HG03196 (cell line): ENCODE results near the gene COPS7B.

ENCODE experiments used
- ATAC-seq: cut with Tn5 transposase; IDR thresholded peaks from one replicate; pipeline ENCODE4 v1.9.1; 2021; ENCODE audit not compliant: unreplicated experiment

Gene COPS7B

DNA sequence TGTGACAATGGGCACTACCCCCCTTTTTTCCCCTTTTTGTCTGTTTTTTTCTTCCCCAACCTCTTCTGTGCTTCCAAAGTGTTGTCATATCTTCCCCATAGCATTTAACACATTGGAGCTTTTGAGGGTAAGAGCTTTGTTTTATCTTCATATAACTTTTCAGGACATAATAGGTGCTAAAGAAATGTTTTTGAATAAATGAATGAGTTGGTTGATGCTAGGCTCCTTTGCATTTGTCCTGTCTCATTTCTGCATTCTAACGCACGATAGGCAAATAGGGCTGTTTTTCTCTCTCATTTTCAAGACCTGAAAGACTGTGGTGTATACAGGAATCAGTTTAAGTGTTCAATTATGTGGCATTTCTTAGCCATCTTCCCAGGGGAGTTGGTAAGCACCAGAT lies 832 bp upstream of the COPS7B start:
- no peak for ATAC-seq

DNA sequence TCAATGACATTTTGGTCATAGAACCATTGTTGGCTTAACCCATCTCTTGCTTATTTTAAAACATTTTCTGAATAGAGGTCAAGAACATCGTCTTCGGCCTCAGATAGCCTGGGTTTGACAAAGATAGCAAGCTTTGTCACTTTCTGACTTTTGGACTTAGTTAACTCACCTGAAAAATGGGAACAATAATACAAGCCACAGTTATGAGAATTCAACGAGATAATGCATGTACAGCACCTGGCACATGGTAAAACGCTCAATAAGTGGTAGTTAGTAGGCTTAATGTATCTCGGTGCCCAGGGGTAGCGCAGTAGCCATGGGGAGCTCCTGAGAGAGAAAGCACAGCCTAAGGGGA lies 446 bp upstream of the COPS7B start:
- ATAC-seq = no peak

GRCh38 chr2:231786917-231787292 lies 660 bp downstream of the COPS7B start:
- ATAC-seq = no peak

- no peak for ATAC-seq
Measured at GRCh38 chr2:231791107-231791506, 4.9 kb downstream of the COPS7B start.

DNA sequence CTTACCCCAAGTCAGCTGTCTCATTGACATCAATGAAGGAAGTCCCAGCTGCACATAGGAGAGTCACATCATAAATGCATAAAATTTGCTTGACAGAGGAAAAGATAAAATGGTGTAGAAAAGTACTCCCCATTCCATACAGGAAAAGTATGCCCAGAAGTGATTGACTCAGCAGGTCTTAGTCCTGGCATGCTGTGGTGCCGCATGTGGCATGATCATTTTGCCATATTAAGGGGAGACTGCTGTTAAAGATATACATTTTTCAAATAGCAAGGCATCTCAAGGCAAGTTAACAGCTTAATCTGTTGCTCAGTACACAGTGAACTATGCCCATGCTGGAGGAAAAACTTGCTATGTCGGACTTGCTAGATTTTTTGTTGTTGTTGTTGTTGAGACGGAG lies 8.1 kb downstream of the COPS7B start:
- no peak for ATAC-seq

DNA sequence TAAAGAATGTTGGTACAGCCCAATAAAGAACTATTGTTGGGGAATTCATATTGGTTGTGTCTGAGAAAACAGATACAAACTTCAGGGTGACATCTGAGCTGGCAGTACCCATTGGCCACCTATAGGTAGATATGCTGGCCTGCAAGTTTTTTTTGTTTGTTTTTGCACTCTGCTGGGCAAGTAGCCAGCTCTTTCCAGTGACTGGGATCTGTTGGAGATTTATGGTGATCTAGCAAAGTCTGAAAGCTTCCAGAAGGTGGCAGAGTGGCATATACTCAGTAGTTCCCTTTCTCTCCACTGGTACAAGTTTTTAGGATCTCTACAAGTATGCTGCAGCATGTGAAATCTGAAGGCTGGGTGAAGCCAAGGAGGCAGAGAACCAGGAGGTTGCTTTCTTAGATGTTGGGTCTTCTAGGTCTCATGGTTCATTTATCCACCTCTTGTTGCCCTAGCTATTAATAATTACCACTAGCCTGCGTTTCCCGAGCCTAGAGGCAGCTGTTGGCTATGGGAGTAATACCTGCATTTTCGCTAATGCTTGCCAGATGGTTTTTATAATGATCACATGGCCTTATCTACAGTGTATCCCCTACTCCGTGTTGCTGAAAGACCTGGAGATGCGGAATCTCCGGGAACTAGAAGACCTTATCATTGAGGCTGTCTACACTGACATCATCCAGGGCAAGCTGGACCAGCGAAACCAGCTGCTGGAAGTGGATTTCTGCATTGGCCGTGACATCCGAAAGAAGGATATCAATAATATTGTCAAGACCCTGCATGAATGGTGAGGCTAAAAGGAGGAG lies 9.5 kb downstream of the COPS7B start:
- no peak for ATAC-seq

DNA sequence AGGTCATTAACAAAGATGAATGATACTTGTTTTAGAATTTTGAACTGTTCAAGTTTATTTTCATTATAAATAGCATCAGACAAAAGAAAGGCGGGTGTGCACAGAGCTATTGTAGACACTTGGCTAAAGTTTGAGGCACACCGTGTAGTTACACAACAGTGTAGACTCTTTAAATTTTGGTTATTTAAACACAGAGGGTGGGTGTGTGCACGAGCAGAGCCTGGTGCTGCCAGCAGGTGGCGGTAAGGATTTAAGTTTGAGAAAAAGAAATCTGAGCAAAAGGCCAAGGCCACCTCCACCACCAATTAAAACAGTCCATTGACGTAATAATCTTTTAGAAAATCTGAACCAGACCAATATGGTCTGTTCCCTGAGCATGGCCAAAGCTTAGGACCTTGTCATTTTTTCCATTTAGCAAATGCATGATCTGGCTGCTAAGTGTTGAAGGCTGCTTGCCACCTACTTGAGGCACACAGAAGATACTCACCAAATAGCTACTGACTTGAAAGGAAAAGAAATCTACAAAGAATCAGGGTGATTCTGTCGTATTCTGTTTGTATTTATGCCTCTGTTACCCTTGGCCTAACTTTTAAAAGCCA lies 14.3 kb downstream of the COPS7B start:
- no peak for ATAC-seq

DNA sequence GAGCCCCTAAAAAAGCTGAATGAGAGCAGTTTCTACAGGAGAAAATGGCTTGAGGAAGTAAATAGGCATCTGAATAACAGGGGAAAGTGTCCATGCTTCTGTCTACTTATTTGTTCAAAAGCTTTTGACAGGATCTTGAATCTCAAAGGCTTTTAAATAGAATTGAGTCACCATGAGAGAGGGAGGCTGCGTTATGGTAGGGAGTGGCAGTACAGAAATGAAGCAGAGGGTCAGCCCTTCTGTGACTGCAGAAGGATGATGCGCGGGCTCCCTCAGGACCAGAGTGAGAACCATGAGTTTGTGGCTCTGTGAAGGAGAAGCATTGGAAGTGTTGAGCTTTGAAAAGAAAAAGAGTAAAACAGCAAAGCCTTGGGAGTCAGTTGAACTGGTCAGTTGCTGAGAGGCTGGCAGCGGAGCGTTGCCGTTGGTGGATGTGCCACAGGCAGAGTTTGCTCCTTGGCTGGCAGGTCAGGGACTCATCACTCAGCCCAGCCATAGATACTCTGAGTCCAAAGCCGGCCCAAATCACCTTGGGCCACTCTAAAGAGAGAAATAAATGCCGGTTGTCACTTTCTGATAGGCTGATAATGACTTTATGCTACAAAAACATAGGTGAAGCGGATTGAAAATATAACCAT lies 17.4 kb downstream of the COPS7B start:
- no peak for ATAC-seq

- no peak for ATAC-seq
Measured at GRCh38 chr2:231807020-231807419, 20.8 kb downstream of the COPS7B start.

DNA sequence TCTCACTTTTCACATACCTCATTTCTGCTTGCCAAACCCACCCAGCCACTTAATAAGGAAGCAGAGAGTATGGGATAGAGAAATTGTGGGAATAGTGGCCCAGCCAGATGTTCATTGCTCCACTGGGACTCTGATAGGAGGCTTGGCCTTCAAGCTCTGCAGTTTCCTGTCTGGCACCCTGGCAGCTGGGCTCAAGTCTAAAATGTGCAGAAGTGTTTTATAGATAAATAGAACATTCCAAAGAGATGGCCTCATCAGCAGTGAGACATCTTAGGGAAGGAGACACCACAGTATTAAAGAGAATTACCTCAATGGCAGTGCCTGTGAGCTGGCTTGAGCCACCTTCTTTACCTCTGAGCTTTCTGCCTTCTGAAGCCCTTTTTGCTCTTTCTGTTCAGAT lies 24.7 kb downstream of the COPS7B start:
- no peak for ATAC-seq

GRCh38 chr2:231816327-231817026 lies 30.2 kb downstream of the COPS7B start:
- ATAC-seq = no peak

GRCh38 chr2:231819447-231820042 lies 33.3 kb downstream of the COPS7B start:
- ATAC-seq = no peak

GRCh38 chr2:231820786-231821303 lies 34.6 kb downstream of the COPS7B start:
- ATAC-seq = no peak

DNA sequence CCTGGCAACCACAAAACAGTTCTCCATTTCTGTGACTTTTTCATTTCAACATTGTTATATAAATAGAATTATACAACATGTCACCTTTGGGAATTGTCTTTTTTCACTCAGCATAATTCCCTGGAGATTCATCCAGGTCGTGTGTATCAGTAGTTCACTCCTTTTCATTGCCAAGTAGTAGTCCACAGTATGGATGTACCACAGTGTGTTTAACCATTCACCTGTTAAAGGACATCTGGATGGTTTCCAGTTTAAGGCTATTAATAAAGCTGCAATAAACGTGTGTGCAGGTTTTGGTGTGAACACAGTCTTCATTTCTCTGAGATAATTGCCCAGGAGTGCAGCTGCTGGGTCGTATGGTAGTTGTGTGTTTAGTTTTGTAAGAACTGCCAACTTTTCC lies 35.7 kb downstream of the COPS7B start:
- ATAC-seq = no peak

DNA sequence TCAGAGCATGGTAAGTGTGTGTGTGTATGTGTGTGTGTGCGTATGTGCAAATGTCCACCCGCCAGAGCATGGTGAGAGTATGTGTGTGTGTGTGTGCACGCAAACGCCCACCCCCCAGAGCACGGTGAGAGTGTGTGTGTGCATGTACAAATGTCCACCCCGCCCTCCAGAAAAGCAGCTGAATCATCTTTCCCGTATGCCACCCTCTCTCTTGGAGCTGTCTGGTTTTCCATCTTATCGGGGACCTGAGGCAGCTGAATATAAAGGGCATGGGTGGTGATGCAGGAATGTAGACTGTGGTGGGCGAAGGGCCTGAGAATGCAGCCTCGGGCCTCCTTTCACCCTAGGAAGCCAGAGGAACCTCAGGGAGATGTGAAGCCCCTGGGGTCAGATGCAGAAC lies 66.9 kb downstream of the COPS7B start:
- no peak for ATAC-seq

DNA sequence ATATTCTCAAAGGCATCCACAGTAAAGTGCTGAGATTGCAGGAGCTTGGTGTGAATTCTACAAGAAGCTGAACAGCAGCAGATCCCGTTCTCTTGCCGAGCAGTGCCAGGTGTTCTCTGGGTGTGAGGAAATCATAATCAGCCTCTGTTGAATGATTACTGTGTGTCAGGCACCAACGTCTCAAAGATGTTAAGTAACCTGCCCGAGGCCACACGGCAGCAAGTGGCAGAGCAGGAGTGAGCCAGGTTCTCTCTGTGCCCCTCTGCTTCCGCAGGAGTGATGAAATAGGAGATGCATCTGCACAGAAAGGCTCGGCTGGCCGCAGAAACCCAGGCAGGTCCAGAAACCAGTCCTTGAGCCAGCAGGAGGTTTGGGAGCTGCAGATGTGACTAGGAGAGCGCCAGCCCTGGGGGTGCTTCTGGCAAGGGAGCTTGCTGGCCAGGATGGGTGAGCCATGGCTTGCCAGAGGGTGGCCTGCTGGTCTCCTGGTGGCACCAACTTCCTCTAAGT lies 68.4 kb downstream of the COPS7B start:
- no peak for ATAC-seq

DNA sequence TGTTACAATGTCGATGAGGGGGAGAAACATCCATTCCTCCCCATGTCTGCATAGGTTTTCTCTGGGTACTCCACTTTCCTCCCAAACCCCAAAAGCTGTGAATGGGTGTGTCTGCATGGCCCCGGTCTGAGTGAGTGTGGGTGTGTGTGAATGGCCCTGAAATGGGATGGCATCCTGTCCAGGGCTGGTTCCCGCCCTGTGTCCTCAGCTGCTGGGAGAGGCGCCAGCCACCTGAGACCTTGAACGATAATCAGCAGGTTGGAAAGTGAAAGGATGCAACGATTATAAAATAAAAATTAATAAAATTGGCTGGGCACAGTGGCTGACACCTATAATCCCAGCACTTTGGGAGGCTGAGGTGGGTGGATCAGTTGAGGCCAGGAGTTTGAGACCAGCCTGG lies 70.7 kb downstream of the COPS7B start:
- ATAC-seq = no peak
